ENCODE measurements around the gene PIK3R6.

The PIK3R6 gene

GRCh38 chr17:8803531-8804420 is 63.7 kb downstream of the PIK3R6 start:
- no peak overlapping the region for H3K27ac ChIP-seq (ENCODE audit: low read depth, low read length)
- H3K4me3 ChIP-seq (ENCODE audit: low read length): no peak overlapping the region
- no peaks in the 10 kb centered on the region for H3K27me3 ChIP-seq (ENCODE audit: control insufficient read depth, low read length)
- no peak overlapping the region for H3K4me2 ChIP-seq (ENCODE audit: low read length)
- peaks cover 16% of the 10 kb centered on the region for H3K4me1 ChIP-seq (ENCODE audit: control insufficient read depth, low read length)
- H3K79me2 ChIP-seq (ENCODE audit: control insufficient read depth, low read length): no peaks in the 10 kb centered on the region
- peaks cover 8% of the 10 kb centered on the region; the same call in 1 of the 2 replicates for H3K9me3 ChIP-seq (ENCODE audit: control insufficient read depth, insufficient read depth, low read length)
- no peaks in the 10 kb centered on the region for H4K20me1 ChIP-seq (ENCODE audit: control insufficient read depth, insufficient read depth, low read depth, low read length)
- H3F3A ChIP-seq (ENCODE audit: control insufficient read depth, insufficient read depth): no peaks in the 10 kb centered on the region
- no peaks in the 10 kb centered on the region for H3K9me2 ChIP-seq (replicated peaks; ENCODE audit: control insufficient read depth, low read length)
- H3K36me3 ChIP-seq (ENCODE audit: control insufficient read depth, low read length): no peaks in the 10 kb centered on the region
- TF ChIP-seq CTCF (IDR thresholded peaks at IDR 0.05; ENCODE audit: low read depth, low read length, poor library complexity, severe bottlenecking) (no peak), EZH2phosphoT487 (IDR thresholded peaks at IDR 0.05; ENCODE audit: borderline replicate concordance, low read length) (no peak)

- Histone ChIP-seq H3K9me2 (replicated peaks; ENCODE audit: control insufficient read depth, low read length) (no peaks in the 10 kb centered on the region), H3K9me3 (ENCODE audit: control insufficient read depth, insufficient read depth, low read length) (no peaks in the 10 kb centered on the region), H3K36me3 (ENCODE audit: control insufficient read depth, low read length) (no peaks in the 10 kb centered on the region), H3K4me2 (ENCODE audit: low read length) (no peak overlapping the region), H4K20me1 (ENCODE audit: control insufficient read depth, insufficient read depth, low read depth, low read length) (no peaks in the 10 kb centered on the region), H3F3A (ENCODE audit: control insufficient read depth, insufficient read depth) (no peaks in the 10 kb centered on the region), H3K27me3 (ENCODE audit: control insufficient read depth, low read length) (no peaks in the 10 kb centered on the region), H3K79me2 (ENCODE audit: control insufficient read depth, low read length) (no peaks in the 10 kb centered on the region), H3K27ac (ENCODE audit: low read depth, low read length) (no peak overlapping the region), H3K4me3 (ENCODE audit: low read length) (no peak overlapping the region), H3K4me1 (ENCODE audit: control insufficient read depth, low read length) (peaks cover 2% of the 10 kb centered on the region)
- TF ChIP-seq CTCF (IDR thresholded peaks at IDR 0.05; ENCODE audit: low read depth, low read length, poor library complexity, severe bottlenecking): no peak
- TF ChIP-seq EZH2phosphoT487 (IDR thresholded peaks at IDR 0.05; ENCODE audit: borderline replicate concordance, low read length): no peak
Measured at GRCh38 chr17:8801135-8801840, 66.2 kb downstream of the PIK3R6 start.

GRCh38 chr17:8800656-8801055 is 66.8 kb downstream of the PIK3R6 start:
- no peaks in the 10 kb centered on the region for H4K20me1 ChIP-seq (ENCODE audit: control insufficient read depth, insufficient read depth, low read depth, low read length)
- TF ChIP-seq CTCF (IDR thresholded peaks at IDR 0.05; ENCODE audit: low read depth, low read length, poor library complexity, severe bottlenecking): no peak
- TF ChIP-seq EZH2phosphoT487 (IDR thresholded peaks at IDR 0.05; ENCODE audit: borderline replicate concordance, low read length): no peak
- H3K36me3 ChIP-seq (ENCODE audit: control insufficient read depth, low read length): no peaks in the 10 kb centered on the region
- H3K4me3 ChIP-seq (ENCODE audit: low read length): no peak overlapping the region
- no peaks in the 10 kb centered on the region for H3K9me3 ChIP-seq (ENCODE audit: control insufficient read depth, insufficient read depth, low read length)
- H3K27me3 ChIP-seq (ENCODE audit: control insufficient read depth, low read length): no peaks in the 10 kb centered on the region
- H3K9me2 ChIP-seq (replicated peaks; ENCODE audit: control insufficient read depth, low read length): no peaks in the 10 kb centered on the region
- no peaks in the 10 kb centered on the region for H3K79me2 ChIP-seq (ENCODE audit: control insufficient read depth, low read length)
- H3K4me2 ChIP-seq (ENCODE audit: low read length): no peak overlapping the region
- no peaks in the 10 kb centered on the region for H3K4me1 ChIP-seq (ENCODE audit: control insufficient read depth, low read length)
- H3K27ac ChIP-seq (ENCODE audit: low read depth, low read length): no peak overlapping the region
- no peaks in the 10 kb centered on the region for H3F3A ChIP-seq (ENCODE audit: control insufficient read depth, insufficient read depth)

Data from DOHH2 (cell line).